GM19351 (cell line): Measurements from ENCODE around the gene YARS1.

Source experiments
- ATAC-seq: cut with Tn5 transposase; IDR thresholded peaks from one replicate; pipeline ENCODE4 v1.9.1; 2021; ENCODE audit warnings: mild to moderate bottlenecking, moderate library complexity; ENCODE audit not compliant: unreplicated experiment

Gene YARS1

GRCh38 chr1:32766328-32766972, 50.7 kb downstream of the YARS1 start:
- ATAC-seq: no peak

DNA sequence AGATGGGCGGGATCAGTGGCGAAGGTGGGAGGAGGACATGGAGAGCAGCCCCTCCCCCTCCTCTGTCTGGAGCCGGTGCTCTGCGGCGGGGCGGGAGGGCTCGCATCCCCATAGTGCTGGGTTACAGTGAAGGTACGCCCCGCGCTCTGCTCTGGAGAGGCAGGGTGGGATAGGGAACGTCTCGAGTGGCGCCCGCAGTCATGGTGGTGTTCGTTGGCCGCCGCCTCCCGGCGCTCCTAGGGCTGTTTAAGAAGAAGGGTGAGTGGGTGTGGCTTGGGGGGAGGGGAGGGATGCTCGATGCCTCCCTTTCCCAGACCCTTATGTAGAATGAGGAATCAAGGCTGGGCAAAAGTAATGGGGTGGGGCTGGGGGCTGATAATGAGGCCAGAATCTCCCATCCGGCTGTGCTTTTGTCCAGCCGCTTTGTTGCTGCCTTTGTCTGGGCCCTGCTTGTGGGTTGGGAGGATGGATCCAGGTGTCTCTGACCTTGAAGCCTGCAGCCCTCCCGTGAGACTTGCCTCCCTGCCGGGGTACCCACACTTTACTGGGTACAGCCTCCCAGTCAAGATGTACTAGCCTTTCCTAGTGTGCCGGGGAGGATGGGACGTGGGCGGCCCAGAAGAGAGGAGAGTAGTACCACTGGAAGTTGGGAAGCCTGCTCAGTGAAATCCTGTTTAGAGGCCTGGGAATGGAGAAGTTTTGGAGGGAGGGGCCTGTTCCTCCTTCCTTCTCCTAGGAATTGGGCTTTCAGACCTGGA, 51.4 kb downstream of the YARS1 start:
- ATAC-seq: no peak

GRCh38 chr1:32764826-32765569, 52.2 kb downstream of the YARS1 start:
- ATAC-seq: no peak

DNA sequence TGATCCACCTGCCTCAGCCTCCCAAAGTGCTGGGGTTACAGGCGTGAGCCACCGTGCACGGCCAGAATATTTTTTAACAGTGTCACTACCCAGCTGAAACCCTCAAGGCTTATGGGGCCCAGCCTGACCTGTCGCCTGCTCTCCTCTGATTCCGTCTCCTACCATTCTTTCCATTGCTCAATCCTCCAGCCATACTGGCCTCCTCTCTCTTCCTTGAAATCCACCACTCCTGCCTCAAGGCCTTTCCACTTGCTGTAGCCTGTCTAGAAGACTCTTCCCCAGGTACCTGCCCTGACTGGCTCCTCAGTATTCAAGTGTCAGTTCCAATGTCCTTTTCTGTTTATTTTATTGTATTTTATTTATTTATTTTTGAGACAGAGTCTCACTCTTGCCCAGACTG, 53.9 kb downstream of the YARS1 start:
- ATAC-seq: no peak

DNA sequence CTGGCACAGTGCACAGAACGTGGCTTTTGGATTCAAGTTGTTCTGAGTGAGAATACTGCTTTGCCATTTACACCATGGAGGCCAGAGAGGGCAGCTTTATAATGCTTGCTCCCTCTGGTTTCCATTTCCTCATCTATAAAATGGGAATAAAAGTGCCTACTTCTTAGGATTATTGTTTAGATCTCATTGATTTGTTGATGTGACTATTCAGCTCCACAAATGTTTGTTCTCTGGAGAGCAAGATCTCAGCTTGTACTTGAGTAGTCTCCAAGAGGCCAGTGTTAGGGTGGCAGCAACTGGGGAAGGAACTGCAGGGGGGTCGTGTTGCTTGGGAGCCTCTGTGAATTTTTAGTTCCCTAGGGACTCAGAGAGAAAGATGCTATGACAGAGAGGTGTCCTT, 55.2 kb downstream of the YARS1 start:
- ATAC-seq: no peak

DNA sequence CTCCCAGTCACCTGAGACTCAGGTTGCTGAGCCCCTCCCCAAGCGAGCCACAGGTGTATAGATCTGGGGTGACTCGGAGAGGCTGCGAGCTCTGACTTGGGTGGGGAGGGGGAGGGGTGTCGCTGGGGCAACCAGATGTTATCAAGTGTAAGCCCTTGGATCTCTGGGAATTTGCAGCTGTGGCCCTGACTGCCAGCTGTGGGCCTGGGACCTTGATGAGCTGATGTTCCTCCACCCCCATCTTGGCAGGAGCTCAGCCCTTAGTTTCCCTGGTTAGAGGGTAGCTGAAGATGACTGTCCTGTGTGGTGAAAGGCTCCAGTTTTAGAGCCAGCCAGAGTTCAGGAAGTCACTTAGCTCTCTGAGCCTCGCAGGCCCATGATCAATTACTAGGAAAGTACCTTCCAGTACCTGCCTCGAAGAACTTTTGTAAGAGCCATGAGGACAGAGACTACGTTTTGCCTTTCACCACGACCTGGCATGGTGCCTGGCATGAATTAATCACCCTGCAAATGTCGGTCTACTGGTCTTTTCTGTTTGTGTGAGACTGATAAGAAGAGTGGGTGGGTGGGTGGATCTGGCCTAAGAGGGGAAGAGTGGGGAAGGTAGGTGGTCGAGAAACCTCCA, 55.8 kb downstream of the YARS1 start:
- no peak for ATAC-seq

GRCh38 chr1:32759997-32760623, 57.0 kb downstream of the YARS1 start:
- ATAC-seq: no peak

GRCh38 chr1:32759521-32759981, 57.6 kb downstream of the YARS1 start:
- ATAC-seq: no peak

DNA sequence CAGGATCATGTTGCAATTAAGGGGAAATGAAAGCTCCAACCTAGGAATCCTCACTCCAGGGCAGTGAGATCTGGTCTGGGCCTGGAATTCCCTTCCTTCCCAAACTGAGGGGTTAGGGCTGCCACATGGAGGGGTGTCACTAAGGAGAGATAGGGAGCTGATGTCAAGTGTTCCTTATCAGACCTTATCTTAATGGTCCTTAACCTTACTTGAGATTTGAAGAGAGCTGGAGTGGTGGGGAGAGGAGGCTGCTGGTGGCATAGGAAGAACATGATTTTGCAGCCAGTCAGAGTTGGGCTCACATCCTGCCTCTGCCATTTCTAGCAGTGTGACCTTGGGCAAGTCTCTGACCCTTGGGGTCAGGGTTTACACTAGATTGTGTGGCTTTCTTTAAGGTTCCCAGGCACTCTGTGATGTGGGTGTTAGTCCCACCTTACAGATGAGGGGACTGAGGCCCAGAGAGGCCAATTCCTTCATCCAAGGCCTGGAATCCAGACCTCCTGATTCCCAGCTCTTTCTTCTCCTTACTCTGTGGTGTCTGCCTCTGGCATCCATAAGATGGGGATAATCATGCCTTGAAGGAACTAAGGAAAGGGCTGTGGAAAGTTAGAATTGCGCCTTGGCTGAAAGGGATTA, 58.2 kb downstream of the YARS1 start:
- ATAC-seq: no peak

GRCh38 chr1:32758177-32758794, 58.9 kb downstream of the YARS1 start:
- ATAC-seq: no peak

- ATAC-seq: no peak
Observed at GRCh38 chr1:32757213-32757895, 59.8 kb downstream of the YARS1 start.

- no peak for ATAC-seq
Observed at GRCh38 chr1:32755810-32756159, 61.4 kb downstream of the YARS1 start.

DNA sequence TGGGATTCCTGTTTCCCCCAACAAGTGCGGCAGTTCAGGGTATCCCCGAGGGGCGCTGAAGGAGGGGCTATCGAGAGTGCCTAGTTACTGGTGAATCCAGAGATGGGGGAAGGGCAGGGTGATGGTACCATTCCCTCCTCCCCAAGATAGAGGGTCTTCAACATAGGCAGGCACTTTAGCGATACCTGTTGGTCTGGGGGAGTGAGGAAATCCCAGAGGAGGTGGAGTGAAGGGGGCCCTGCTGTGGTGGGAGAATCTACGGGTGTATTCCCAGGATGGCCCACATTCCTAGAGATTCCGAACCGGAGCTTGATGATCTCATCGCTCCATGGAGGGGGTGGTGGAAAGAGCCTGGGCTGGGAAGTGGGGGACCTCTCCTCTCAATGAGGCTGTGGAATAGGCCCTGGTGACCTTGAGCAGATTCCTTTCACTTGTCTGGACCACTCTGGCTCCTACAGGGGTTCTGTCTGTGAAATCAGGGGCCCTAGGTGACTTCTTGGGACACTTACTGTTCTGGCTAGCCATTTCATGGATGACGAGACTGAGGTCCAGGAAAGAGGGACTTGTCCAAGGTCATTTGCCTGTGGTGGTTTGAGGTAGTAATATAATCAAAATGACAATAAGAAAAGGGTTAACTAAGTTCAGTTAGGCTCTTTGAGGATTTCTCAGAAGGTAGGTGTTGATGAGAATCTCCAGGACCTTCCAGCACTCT, 61.9 kb downstream of the YARS1 start:
- ATAC-seq: no peak

DNA sequence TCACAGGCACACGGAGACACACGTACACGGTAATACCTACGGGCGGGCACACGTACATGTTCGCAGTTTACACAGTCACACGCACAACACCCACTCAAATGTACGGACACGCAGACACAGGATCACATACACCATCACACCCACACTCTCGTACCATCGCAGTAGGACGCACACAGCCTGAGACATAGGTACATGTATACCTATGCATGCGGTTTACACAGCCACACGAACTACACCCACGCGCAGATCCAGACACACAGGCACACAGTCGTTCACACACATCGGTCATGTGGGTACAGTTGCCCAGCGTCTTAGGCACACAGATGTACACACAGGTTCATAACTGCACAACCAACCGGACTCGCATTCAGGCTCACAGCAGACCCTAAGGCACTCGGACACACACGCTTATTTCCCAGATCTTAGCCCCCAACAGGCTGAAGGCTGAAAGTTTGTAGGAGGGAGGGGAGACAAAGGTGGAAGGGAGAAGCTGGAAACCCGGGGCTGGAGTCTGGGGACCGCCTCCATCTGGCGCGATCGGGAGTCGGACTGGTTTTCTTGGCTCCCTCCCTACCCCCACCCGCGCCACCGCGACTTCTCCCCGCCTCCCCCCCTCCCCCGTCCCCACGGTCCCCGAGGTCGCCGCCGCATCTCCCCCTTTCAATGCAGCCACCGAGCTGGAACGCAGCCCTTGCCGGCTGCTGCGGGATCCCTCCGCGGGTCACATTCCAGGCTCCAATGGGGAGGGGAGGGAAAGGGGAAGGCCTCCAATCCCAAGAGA, 62.7 kb downstream of the YARS1 start:
- no peak for ATAC-seq

DNA sequence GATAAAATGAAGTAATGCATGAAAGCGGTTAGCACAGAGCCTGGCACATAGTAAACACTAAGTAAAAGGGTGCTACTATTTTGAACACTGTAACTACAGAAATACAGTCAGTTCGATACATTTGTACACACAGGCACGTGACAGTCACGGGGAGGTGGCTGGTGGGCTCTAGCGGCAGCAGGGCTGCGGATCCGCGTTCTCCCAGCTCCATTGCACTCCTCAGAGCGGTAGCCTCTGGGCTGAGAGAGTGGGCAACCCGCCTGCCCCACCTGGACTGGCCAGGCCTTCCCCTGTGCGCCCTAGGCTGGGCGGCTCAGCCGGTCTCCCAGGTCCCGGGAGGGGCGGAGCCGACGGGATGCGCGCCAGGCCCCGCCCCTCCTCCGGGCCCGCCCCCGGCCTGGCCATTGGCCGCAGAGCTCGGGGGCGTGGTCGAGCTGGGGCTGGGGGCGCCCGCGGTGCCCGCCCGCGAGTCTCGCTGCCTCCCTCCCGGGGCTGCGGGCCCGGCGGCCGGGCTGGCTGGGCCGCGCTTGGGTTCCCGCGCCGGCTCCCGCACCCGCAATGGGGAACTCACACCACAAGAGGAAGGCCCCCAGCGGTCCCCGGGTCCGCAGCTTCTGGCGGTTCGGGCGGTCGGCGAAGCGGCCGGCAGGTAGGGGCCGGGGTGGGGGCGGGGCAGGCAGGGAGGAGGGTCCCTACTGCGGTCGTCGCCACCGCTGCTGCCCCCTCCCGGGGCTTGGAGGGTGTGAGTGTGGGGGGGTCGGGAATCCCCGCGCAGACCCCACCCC, 63.4 kb downstream of the YARS1 start:
- ATAC-seq: peak; percentile 77

DNA sequence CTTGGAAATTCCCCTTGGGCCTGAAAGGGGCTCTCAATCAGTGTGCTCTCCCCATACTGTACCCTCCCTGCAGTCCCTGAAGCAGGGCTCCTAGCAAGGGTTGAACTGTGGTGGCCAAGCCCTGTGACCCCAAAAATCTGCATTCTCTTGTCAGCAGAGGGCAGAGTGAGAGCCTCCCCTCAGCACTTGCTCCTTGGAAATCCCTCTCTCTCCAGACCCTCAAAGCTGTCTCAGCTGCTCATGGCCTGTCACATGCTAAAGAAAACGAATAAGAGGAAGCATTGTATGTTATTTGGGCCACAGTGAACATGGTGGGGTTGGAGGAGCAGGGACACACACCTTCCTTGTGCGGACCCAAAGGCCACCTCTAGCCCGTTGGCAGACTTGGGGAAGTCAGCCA, 67.4 kb downstream of the YARS1 start:
- ATAC-seq: no peak

GRCh38 chr1:32749332-32749731, 67.8 kb downstream of the YARS1 start:
- no peak for ATAC-seq
